Caco-2 (cell line): ENCODE results near the gene SH2D6. TPM values are rescaled to one million over a fixed set of nuclear protein-coding genes. Genes with fewer than 3 reads are reported as not detected.

Source experiments
- BruUV-seq: library from RNA; stranded (reverse); fragments of 400-500 nt; replicated peaks from 2 replicates; lab custom pipeline; 2021; lab: Mats Ljungman, UMichigan
- CTCF ChIA-PET: fragments of 300-600 bp; sonication (Branson Sonifier 250); formaldehyde crosslinking; loops from one replicate; lab custom pipeline; 2022; ENCODE audit warnings: antibody characterized with exemption; lab: Charles Lee
- POLR2A ChIA-PET: fragments of 300-600 bp; sonication (Branson Sonifier 250); formaldehyde crosslinking; loops from one replicate; lab custom pipeline; 2022; ENCODE audit warnings: antibody characterized with exemption; lab: Charles Lee
- DNase-seq, 2 experiments: peaks; one replicate each; pipeline versions ENCODE4 v3.0.0 to v3.0.0-alpha.2; 2020 to 2022
- H3K27me3 ChIP-seq: replicated peaks from 2 replicates; pipeline ENCODE4 v1.6.0; 2011; ENCODE audit warnings: low read length; ENCODE audit not compliant: control insufficient read depth, insufficient read depth
- H3K36me3 ChIP-seq: 2 replicates; pipeline ENCODE4 v1.5.1; 2011; ENCODE audit warnings: low read length; ENCODE audit not compliant: control insufficient read depth, insufficient read depth
- H3K4me1 ChIP-seq: fragments of 250-450 bp; sonication (Bioruptor Pico); 2 replicates; pipeline ENCODE4 v1.5.1; 2020; ENCODE audit warnings: mild to moderate bottlenecking
- H3K4me3 ChIP-seq: 2 replicates; pipeline ENCODE4 v1.5.1; 2011; ENCODE audit warnings: low read depth, mild to moderate bottlenecking, control low read depth, low read length
- H3K9me3 ChIP-seq: fragments of 250-450 bp; sonication (Bioruptor Pico); 2 replicates; pipeline ENCODE4 v1.5.1; 2020; ENCODE audit warnings: mild to moderate bottlenecking, moderate library complexity
- H3K27ac Mint-ChIP-seq: one replicate; pipeline ENCODE4 v1.8.0; 2022; ENCODE audit warnings: mixed read lengths; ENCODE audit not compliant: unreplicated experiment
- H3K27me3 Mint-ChIP-seq: one replicate; pipeline ENCODE4 v1.8.0; 2022; ENCODE audit warnings: mixed read lengths; ENCODE audit not compliant: insufficient read depth, unreplicated experiment
- H3K36me3 Mint-ChIP-seq: one replicate; pipeline ENCODE4 v1.8.0; 2022; ENCODE audit warnings: mild to moderate bottlenecking, mixed read lengths; ENCODE audit not compliant: insufficient read depth, unreplicated experiment
- H3K4me1 Mint-ChIP-seq: one replicate; pipeline ENCODE4 v1.8.0; 2022; ENCODE audit warnings: low read depth, mixed read lengths; ENCODE audit not compliant: unreplicated experiment
- H3K4me3 Mint-ChIP-seq: one replicate; pipeline ENCODE4 v1.8.0; 2022; ENCODE audit warnings: mild to moderate bottlenecking, moderate library complexity, mixed read lengths; ENCODE audit not compliant: unreplicated experiment
- H3K9me3 Mint-ChIP-seq: one replicate; pipeline ENCODE4 v1.8.0; 2022; ENCODE audit warnings: mixed read lengths; ENCODE audit not compliant: unreplicated experiment
- intact Hi-C: fragments of 100-400 bp; cut with micrococcal nuclease; formaldehyde crosslinking; loops from one replicate; pipeline ENCODE4 v1.10.0; 2022; ENCODE audit not compliant: unreplicated experiment
- total RNA-seq: library from RNA; stranded (reverse); gene quantifications from 2 replicates; pipeline ENCODE4 v1.2.3, GENCODE V29; 2022
- TF ChIP-seq, protein P1 (sequence below), 2 experiments: fragments of 200-600 bp in 1 of 2; IDR thresholded peaks; 1 replicate in 1 of 2; 2 replicates in 1 of 2; pipeline versions ENCODE4 v1.5.1 to v1.8.0; 2011 to 2022; ENCODE audit warnings: antibody characterized with exemption in 1 of 2, control low read depth in 1 of 2, inconsistent platforms in 1 of 2, low read depth in 1 of 2, low read length in 1 of 2, mild to moderate bottlenecking in 1 of 2, moderate library complexity in 1 of 2; ENCODE audit not compliant: insufficient read depth in 1 of 2, severe bottlenecking in 1 of 2, unreplicated experiment in 1 of 2

Gene SH2D6
- total RNA-seq, 1 experiment from 2014 or later, result 0.88 TPM

DNA sequence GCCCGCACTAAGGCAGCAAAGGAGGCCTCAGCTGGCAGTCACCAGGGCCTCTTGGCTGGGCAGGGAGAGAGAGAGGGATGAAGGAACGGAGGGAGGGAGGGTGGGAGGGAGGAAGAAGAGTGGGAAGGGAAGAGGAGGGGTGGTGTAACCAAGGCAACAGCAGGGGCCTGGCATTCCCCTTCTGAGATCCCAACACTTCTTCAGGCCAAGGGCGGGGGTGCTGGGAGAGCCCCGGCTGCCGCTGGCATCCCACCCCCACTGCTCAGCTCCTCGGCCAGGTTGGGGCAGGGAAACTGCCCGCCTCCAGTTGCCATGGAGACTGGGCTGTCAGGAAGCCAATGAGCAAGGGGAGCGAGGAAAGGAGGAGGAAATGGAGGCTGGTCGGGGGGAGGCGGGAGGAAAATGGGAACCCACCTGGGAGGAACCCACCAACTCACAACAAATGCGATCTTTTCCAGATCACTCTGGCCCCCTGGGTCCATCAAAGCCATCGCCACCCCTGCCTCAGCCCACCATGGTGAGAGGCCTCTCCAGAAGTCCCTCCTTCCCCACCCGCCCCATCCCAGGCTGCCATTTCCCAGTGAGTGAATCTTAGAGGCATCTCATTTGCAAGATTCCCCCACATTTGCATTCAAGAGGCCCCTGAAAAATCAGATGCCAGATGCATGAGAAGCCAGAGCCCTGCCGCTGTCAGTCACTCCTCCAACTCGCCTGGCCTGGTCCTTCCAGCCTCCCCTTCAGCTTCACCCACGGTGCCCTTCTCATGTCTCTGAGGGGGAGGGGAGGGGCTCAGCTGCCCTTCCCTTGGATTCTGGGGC is 12.4 kb downstream of the SH2D6 start:
- H3K36me3 Mint-ChIP-seq, result no peaks in the 10 kb centered on the region
- Histone ChIP-seq H3K4me1 (no peaks in the 10 kb centered on the region), H3K9me3 (no peaks in the 10 kb centered on the region), H3K27me3 (no peaks in the 10 kb centered on the region), H3K36me3 (no peaks in the 10 kb centered on the region), H3K4me3 (no peak overlapping the region)
- no peaks in the 10 kb centered on the region for H3K27me3 Mint-ChIP-seq
- intact Hi-C loops, result no loop called here
- H3K4me1 Mint-ChIP-seq, result no peaks in the 10 kb centered on the region
- TF ChIP-seq, protein P1, sequence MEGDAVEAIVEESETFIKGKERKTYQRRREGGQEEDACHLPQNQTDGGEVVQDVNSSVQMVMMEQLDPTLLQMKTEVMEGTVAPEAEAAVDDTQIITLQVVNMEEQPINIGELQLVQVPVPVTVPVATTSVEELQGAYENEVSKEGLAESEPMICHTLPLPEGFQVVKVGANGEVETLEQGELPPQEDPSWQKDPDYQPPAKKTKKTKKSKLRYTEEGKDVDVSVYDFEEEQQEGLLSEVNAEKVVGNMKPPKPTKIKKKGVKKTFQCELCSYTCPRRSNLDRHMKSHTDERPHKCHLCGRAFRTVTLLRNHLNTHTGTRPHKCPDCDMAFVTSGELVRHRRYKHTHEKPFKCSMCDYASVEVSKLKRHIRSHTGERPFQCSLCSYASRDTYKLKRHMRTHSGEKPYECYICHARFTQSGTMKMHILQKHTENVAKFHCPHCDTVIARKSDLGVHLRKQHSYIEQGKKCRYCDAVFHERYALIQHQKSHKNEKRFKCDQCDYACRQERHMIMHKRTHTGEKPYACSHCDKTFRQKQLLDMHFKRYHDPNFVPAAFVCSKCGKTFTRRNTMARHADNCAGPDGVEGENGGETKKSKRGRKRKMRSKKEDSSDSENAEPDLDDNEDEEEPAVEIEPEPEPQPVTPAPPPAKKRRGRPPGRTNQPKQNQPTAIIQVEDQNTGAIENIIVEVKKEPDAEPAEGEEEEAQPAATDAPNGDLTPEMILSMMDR (IDR thresholded peaks at IDR 0.05; ENCODE audit: insufficient read depth in 1 of 2, low read depth in 1 of 2, low read length in 1 of 2, severe bottlenecking in 1 of 2, unreplicated experiment in 1 of 2), result no peak
- CTCF ChIA-PET, result no interaction called here
- no peak overlapping the region for H3K27ac Mint-ChIP-seq
- DNase-seq, result no peak
- no peak overlapping the region for H3K4me3 Mint-ChIP-seq
- BruUV-seq, result no TSS peak
- no peaks in the 10 kb centered on the region for H3K9me3 Mint-ChIP-seq
- POLR2A ChIA-PET, result interaction anchor here (0.6 kb wide), 1 partner anchor 10 kb away, joined by 4 read pairs; no protein-coding TSS in a partner anchor

DNA sequence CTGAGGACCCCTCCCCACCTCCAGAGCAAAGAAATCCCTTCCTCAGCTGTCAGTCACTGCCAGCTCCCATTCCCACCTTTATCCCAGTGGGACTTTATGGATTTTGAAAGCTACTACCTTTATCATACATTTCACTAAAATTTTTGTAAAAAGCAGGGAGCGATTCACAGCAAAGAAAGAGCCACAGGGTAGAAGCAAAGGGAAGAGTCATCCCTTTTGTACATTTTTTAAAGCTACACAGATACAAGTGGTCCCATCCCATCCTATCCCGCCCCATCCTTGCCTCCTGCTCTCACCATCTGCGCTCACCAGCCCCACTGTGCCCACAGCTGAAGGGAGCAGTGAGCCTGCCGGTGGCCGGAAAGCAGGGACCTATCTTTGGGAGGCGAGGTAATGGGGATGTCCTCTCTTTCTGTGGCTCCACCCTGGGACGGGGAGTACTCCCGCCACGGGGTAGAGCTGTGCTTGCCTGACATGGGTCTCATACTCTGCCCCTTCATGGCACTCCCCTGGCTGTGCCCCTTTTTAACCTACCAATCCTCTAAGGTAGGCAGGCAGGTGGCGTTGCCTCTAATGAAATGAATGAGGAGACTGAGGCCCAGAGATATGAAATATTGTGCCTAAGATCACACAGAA is 13.2 kb downstream of the SH2D6 start:
- intact Hi-C loops, result no loop called here
- Mint-ChIP-seq H3K4me3 (no peak overlapping the region), H3K27me3 (no peaks in the 10 kb centered on the region), H3K36me3 (no peaks in the 10 kb centered on the region), H3K9me3 (no peaks in the 10 kb centered on the region), H3K27ac (no peak overlapping the region), H3K4me1 (no peaks in the 10 kb centered on the region)
- Histone ChIP-seq H3K9me3 (no peaks in the 10 kb centered on the region), H3K36me3 (no peaks in the 10 kb centered on the region), H3K4me1 (peaks cover 2% of the 10 kb centered on the region), H3K4me3 (no peak overlapping the region), H3K27me3 (no peaks in the 10 kb centered on the region)
- DNase-seq, result no peak
- POLR2A ChIA-PET, result interaction anchor here (0.6 kb wide), 1 partner anchor 11 kb away, joined by 4 read pairs; no protein-coding TSS in a partner anchor
- CTCF ChIA-PET, result no interaction called here
- TF ChIP-seq, protein P1 (IDR thresholded peaks at IDR 0.05; ENCODE audit: insufficient read depth in 1 of 2, low read depth in 1 of 2, low read length in 1 of 2, severe bottlenecking in 1 of 2, unreplicated experiment in 1 of 2), result no peak
- BruUV-seq, result no TSS peak

DNA sequence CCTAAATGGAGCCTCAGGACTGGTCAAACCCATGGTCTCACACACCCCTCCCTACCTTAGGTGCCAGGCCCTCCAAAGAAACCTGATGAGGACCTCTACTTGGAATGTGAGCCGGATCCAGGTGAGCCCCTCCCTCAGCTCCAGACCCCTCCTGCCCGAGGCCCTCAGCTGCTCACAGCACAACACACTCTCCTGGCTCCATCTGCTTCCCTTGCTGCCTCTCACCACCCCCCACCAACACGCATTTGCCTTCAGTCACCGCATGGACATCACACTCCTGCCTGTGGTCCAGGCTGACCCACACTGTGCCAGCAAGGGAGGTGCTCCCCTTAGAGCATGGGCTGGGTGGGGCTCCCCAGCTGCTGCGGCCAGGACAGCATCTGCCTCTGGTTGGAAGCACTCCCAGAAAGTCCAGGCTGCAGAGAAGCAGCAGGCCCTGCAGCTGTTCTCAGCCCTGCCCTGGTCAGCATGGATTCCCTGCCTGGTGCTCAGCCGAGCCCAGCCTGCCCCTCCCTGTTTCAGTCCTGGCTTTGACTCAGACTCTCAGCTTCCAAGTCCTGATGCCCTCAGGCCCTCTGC is 15.1 kb downstream of the SH2D6 start:
- Histone ChIP-seq H3K27me3 (no peaks in the 10 kb centered on the region), H3K4me3 (no peak overlapping the region), H3K36me3 (no peaks in the 10 kb centered on the region), H3K4me1 (peaks cover 15% of the 10 kb centered on the region), H3K9me3 (no peaks in the 10 kb centered on the region)
- ChIA-PET POLR2A (no interaction called here), CTCF (no interaction called here)
- no peak for DNase-seq
- H3K4me1 Mint-ChIP-seq, result peaks cover 6% of the 10 kb centered on the region
- BruUV-seq, result no TSS peak
- no peaks in the 10 kb centered on the region for H3K9me3 Mint-ChIP-seq
- no peak overlapping the region for H3K4me3 Mint-ChIP-seq
- no peaks in the 10 kb centered on the region for H3K36me3 Mint-ChIP-seq
- TF ChIP-seq, protein P1 (IDR thresholded peaks at IDR 0.05; ENCODE audit: insufficient read depth in 1 of 2, low read depth in 1 of 2, low read length in 1 of 2, severe bottlenecking in 1 of 2, unreplicated experiment in 1 of 2), result no peak
- no peaks in the 10 kb centered on the region for H3K27me3 Mint-ChIP-seq
- no peak overlapping the region for H3K27ac Mint-ChIP-seq
- intact Hi-C loops, result no loop called here
